GM19025 (cell line): Measurements from ENCODE around the gene CATSPER4.
A peak's percentile ranks its signal among the peaks of the same experiment; 100 is the strongest.

Experiments used
- ATAC-seq: cut with Tn5 transposase; IDR thresholded peaks from one replicate; pipeline ENCODE4 v1.9.1; 2021; ENCODE audit warnings: mild to moderate bottlenecking, low read depth, moderate library complexity; ENCODE audit not compliant: unreplicated experiment

CATSPER4 gene

DNA sequence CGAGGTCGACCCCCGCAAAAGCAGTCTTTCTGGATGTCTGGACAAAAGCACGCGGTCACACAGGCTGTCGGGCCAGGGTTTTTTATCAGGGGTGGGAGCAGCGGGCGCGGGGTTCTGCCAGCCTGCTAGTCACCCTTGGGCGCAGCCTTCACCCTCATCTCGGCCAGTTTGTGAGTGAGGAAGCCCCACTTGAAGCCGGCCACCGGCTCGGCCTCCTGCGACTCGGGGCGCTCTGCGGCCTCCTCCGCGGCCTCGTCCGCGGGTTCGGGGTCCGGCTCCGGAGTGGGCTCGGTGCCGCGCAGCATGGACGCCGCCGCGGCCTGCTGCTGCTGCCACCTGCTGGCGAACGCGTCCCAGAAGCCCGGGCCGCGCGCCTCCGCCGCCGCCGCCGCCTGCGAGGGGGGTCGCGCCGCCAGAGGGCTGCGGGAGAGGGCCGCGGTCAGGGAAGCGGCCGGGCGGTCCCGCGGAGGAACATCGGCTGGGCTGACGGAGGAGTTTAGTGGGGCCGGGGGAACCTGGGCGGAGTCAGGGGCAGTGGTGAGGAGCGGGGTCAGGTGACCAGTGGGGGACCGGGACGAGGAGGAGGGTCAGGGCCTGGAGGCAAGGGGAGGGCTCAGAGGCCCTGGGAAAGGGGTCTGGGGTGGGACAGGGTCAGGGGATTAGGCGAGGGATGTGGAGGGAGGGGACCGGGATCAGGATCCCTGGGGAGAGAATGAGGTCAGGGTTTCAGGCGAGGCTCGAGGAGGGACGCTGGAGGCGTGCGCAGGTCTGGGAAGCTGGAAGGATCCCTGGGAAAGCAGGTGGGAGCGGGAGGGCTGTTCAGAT, 26.2 kb upstream of the CATSPER4 start:
- ATAC-seq = no peak

DNA sequence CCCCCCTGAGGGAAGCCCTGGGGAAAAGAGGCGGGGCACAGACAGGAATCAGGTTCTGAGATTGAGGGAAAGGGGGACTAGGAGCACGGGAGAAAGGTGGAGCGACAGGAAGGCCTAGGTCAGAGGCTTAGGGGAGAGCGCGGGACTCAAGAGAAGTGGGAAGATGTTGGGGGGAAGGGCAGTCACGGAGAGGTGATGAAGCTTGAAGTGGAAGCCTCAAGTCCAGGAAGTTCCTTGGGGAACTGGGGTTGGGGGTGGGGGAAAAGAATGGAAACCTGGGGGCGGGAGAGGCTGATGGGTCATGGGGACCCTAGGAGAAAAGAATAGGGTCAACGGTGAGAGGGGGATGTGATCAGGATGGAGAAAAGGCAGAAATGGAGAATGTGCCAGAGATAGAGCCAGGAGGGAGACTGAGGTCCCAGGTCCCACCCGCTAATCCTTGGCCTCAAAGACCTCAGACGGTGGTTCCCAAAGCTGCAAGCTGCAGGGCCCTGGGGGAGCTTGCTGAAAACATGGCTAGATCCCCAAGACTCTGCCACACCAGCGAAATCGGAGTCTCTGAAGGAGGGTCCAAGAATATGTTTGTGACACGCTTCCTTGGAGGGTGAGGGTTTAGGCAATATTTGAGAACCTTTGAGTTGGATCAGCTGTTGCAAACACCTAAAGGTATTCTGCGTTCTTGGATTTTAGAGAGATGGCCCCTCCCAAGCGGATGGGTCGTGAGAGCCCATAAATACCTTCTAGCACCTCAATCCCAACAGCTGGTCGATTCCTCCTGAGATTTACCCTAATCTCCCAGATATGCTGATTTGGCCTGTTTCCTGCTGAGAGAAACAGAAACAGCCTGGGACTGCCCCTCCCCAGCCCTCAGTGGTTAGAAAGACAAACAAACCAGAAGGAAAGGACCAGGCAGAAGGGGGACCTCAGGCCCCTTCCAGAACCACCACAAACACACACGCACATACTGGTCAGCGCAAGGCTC, 25.2 kb upstream of the CATSPER4 start:
- no peak for ATAC-seq

DNA sequence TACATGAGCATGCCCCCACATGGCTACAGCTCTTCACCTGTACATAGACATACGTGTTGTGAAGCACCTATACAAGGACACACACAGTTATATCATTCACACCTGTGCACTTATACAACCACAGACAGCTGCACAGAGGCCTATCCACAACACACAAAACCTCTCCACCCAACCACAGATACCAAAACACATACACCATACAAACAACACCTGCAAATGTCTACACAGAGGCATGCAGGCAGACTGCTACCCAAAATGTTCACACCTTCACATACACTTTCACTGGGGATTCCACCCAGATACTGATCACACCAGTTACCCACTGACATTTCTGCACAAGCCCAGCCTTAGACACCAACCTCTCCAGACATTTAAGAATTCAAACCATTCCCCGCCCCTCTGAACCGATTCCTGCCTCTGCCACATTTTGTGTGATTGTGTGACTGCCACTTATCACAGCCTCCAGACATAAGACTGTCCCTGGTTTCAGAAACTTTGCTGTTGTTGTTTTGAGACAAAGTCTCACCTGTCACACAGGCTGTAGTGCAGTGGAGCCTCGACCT, 23.6 kb upstream of the CATSPER4 start:
- ATAC-seq = no peak

DNA sequence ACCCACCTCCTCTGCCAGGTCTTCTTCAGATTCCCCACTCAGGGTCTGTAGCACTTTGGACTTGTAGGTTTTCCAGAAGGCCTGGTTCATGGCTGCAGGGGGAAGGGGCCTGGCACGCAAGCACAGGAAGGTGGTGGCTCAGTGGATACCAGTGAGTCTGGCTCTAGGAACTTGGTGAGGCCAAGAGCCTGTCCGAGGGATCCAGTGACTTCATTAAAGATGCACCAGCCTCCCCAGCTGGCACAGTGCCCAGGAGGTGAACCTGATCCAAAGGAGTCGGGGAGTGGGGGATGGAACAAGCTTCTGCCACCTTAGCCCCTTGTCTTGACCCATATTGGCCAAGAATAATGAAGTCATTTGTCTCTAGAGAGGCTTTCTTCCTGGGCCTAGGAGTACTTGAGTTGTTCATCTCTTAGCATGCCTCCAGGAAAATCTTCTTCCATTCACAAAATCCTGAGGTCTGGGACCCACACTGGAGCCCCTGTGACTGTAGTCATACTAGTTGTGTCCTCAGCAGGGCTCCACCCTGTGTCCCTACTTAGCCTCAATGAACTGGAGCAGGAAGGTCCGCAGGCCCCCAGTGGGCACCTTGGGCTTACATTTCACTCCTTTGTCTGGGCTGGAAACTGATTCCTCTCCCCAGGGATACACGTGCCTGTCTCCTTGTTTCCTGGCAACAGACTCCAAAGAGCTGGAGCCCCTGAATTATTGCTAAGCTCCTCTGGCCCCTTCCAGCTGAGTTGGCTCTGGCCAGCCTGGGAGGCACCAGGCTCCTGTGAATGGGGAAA, 21.8 kb upstream of the CATSPER4 start, which contains the start of gene C1orf232:
TSS of gene C1orf232 (minus strand) at position 554 of the 788 bp plus-strand sequence. CDS start at position 90, 464 bp downstream.
- ATAC-seq = no peak

DNA sequence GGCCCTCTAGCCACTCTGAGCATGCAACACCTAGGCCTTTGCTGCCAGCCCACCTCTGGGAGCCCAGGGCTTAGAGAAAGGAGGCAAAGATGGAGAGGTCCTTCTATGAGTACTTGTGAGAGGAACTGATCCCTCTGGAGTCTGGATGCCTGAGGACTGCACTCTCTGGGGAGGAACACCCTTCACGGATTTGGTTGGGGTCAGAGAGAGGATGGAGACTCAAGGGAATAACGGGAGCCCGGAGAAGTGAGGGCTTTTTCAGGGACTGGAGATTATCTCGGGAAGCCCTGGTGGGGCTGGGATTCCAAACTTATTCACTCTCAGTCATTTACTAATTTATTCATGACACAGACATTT, 21.2 kb upstream of the CATSPER4 start:
- ATAC-seq = no peak

DNA sequence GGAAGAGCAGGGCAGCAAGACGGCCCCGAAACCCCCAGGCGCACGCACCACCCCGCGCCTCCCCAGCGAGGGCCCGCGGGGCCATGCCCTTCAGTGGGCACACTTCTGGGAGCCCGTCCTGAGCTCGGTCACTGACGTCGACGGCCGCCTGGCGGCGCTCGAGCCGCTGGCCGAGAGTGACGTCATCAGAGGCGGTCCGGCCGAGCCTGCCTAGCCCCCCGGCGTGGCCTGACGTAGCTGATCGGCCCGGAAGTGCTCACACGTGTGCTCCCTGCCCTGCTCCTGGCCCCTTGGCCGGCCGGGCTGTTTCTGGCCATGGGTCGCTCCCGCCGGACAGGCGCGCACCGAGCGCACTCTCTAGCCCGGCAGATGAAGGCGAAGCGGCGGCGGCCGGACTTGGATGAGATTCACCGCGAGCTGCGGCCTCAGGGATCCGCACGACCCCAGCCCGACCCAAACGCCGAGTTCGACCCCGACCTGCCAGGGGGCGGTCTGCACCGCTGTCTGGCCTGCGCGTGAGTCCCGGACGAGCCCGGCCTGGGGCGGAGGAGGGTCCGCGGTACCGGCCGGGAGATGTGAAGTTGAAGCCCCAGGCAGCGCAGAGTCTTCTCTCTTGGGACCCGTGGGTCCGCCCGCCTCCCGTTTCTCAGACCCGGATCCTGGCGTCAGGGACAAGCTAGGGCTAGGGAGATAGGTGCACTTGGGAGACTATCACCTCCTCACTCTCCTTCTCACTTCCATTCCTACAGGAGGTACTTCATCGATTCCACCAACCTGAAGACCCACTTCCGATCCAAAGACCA, 20.5 kb upstream of the CATSPER4 start, which contains the start of gene ZNF593:
TSS of gene ZNF593 (plus strand) at position 240 of the 803 bp plus-strand sequence. CDS start at position 316, 76 bp downstream.
- ATAC-seq = peak; percentile 94

DNA sequence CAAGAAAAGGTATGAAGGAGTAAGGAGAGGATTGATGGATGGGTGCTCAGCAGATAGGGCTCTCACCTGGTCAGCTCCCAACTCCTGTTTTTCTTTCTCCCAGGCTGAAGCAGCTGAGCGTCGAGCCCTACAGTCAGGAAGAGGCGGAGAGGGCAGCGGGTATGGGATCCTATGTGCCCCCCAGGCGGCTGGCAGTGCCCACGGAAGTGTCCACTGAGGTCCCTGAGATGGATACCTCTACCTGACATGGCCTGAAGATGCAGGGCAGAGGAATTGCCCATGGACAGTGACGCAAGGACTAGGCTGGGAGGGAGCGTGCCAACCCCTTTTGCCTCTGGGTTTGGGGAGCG, 20.0 kb upstream of the CATSPER4 start:
- ATAC-seq = no peak

DNA sequence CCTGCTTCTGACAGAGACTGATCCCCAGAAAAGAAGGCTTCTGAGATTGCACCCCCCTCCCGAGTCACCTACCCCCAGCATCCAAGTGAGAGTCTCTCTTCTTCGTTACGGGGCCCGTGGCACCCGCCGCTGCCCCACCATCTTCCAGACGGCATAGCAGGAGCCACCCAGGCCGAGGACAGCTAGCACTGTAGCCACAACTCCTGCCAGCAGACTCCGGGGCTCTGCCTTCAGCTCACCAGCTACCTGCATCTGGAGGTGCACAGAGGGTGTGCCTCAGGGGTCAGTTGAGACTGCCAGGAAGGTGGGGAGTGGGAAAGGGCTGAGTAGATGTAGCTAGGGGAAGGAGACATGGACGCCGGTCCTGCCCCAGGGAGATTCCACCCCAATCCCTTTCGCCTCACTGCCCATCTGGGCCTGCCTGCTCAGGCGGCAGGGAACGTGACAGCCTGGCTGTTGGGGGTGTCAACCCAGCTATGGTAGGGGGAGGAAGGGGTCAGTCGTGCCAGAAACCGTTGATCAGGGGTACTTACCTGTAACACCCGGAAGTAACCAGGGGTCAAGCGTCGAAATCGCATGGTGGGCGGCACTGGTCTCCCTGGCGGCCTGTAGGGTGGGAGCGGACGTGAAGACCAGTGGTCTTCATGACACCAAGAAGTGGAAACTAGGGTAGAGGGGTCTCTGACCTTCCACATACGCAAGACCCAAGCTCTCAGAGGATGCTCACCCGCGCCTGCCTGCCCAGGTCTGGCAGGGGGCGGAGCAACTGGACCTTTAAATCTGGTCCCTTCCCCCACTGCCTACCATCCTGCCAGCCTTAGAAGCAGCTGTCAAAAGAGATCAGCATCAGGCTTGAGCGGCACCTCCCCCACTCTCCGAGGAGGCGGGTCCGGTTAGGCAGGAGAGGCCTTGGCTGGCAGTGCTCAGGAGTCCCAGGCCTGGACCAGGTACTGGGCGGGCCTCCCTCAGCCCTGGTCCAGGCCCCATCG, 19.0 kb upstream of the CATSPER4 start, which contains the start of gene ZNF593OS:
TSS of gene ZNF593OS (minus strand) at position 749 of the 989 bp plus-strand sequence. CDS start at position 578, 171 bp downstream.
- ATAC-seq = no peak

DNA sequence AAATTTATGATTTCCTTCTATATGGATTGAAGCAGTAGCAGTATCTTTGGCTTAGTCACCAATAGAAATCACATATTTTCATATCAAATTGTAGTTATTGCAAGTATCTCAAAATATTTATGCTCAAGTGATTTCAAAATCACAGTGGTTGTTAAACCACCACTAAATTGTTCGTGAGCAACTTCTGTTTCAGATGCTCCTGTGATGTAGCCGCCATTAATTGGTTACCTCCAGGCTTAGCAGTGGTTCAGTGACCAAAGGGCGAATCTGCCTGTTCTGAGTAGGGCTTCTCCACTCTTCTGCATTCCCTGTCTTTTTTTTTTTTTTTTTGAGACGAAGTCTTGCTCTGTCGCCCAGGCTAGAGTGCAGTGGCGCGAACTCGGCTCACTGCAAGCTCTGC, 15.1 kb upstream of the CATSPER4 start:
- ATAC-seq = no peak

DNA sequence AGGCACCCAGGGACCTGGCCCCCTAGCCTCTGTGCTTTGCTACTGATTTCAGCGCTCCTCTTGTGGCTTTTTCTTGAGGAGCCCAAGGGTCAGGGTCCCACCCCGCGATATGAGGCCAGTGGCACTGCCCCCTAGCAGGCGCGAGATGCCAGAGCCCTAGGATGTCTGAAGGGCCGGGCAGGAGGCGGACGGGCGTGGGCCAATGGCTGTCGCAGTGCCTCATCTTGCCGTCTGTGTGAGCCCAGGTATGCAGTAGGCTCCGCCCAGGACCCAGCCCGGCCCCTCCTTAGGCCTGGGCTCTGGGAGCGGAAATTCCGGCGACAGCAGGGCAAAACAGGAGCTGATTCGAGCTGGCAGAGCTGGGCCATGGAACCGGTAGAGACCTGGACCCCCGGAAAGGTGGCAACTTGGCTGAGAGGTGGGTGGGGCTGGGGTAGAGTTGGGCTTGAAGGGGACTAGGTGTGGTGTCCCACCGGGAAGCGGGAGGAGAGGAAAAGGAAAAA, 13.2 kb upstream of the CATSPER4 start, which contains the start of gene CNKSR1:
TSS of gene CNKSR1 (plus strand) at position 310 of the 503 bp plus-strand sequence. CDS start at position 367, 57 bp downstream.
- no peak for ATAC-seq

DNA sequence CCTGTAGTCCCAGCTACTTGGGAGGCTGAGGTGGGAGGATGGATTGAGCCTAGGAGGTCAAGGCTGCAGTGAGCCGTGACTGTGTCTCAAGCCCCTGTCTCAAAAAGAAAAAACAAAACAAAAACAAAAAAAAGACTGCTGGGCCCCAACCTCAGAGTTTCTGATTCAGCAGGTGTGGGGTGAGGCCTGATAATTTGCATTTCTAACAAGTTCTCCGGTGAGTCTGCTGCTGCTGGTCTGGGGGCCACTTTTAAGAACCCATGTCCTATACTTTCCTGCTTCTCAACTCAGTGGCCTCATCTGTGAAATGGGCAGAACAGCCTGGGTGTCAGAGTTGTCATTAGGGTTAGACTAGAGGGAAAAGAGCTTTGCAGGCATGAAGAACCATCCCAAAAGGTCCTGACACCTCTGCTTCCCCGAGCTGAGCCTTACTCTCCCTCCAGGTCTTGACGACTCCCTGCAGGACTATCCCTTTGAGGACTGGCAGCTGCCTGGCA, 10.3 kb upstream of the CATSPER4 start:
- no peak for ATAC-seq

DNA sequence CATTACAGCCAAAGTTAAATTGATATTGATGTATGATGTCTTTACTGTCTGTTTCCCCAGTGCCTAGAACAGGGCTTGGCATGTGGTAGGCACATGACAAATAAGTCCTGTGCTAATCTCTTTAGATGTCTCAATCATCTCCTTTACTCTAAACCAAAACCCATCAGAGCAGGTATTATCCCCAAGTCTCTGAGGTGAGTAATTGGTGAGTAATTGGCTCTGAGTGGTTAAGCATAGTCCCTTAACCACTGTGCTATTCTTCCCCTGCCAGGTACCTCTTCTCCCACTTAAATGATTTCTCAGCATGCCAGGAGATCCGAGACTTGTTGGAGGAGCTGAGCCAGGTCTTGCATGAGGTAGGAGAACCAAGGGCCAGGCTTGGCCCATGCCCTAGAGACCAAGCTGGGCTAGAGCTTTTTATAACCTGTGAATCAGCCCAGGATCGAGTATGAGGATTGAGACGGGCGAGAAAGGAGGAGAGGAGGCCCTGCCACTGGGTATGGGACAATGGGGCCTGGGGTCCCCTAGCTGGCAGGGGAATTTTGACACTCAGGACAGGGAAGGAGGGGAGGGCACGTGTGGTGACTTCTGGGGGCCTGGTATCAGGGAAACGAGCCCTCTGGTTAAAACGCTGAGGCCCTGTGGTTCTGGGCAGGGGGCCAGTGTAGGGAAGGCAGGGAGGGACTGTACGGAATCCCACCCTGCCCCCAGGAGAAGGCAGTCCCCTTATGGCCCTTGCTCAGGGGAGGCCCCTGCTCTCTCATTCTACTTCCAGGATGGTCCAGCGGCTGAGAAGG, 8.6 kb upstream of the CATSPER4 start:
- ATAC-seq = no peak

DNA sequence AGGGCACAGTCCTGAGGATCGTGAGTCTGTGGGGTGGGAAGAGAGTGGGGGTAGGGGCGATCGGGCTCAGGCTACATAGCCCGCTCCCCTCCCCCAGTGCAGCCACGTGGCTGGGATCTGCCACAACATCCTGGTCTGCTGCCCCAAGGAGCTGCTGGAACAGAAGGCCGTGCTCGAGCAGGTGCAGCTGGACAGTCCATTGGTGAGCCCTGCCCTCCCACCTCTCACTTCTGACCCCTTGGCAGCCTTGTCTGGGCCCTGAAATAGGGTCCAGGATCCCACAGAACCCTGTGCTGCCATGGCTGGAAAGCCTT, 8.1 kb upstream of the CATSPER4 start:
- no peak for ATAC-seq

DNA sequence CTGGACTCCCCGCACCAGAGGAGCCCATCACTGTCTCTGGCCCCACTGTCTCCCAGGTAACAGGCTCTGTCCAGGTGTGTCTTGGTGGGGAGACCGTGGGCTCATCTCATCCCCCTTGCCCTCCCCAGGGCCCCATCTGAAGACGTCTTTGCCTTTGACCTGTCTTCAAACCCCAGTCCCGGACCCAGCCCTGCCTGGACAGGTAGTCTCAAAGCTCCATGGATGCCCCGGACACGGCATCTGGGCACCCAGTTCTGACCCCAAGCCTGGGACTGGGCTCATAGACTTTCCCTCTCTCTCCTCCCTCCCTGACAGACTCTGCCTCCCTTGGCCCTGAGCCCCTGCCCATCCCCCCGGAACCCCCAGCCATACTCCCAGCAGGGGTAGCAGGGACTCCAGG, 6.3 kb upstream of the CATSPER4 start:
- no peak for ATAC-seq

DNA sequence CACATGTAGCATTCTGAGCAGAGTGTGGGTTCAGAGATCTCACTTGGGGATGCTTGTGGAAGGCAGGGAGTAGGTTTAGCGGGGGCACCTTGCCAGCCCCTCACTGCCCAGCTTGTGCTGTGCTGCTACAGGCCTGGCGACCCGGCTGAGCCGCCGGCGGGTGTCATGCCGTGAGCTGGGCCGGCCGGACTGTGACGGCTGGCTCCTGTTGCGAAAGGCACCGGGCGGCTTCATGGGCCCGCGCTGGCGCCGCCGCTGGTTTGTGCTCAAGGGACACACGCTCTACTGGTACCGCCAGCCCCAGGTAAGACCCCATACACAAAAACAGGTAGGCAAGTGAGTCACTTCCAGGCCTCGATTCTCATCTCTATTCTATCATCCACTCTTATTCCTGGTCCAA, 5.5 kb upstream of the CATSPER4 start:
- no peak for ATAC-seq

DNA sequence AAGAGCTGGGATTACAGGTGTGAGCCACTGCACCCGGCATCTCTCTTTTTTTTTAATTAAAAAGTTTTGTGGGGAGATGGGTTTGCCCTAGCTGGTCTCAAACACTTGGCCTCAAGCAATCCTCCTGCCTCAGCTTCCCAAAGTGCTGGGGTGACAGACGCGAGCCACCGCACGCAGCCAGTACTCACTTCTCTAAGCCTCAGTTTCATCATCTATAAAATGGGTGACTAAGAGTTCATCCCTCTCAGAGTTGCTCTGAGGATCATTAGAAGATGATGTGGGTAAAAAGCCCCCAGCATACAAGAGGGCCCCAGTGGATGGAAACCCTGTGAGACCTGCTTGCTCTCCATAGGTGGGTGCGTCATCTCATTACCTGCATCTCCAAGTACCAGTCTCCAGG, 2.5 kb upstream of the CATSPER4 start:
- no peak for ATAC-seq

DNA sequence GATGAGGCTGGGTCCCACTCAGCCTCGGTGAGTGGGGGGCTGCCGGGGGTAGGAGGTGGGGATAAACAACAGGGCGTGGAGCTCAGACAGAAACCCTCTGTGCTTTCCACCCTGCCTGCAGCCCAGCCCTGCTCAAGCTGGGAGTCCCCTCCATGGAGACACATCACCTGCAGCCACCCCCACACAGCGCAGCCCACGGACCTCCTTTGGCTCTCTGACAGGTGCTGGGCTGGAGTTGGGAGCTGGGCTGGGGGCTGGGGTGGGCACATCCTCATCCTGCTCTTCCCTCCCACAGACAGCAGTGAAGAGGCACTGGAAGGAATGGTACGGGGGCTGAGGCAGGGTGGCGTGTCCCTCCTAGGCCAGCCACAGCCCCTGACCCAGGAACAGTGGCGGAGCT, 1.9 kb upstream of the CATSPER4 start:
- ATAC-seq = no peak
